ENCODE data around the gene ARHGAP26.

DNA sequence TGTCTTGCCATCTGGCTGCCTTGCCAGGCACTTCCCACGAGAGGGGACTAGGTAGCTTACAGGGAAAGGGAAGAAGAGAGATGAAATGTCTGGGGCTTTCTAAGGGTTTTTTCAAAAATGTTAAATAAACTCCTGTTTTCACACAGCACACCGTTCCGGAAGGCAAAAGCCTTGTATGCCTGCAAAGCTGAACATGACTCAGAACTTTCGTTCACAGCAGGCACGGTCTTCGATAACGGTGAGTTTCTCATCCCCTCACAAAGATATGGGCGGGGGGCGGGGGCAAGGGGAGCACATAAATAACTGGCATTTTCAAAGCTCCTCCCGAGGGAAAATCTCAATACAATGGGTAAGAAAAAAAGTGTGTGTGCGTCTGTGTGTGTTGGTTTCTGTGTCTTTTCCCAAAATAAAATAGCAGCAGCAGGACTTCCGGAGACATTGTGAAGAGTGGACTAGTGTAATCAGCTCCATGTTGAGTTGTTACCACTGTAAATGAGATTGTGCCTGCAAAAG lies 443.7 kb downstream of the ARHGAP26 start:
- TF ChIP-seq, protein P1, sequence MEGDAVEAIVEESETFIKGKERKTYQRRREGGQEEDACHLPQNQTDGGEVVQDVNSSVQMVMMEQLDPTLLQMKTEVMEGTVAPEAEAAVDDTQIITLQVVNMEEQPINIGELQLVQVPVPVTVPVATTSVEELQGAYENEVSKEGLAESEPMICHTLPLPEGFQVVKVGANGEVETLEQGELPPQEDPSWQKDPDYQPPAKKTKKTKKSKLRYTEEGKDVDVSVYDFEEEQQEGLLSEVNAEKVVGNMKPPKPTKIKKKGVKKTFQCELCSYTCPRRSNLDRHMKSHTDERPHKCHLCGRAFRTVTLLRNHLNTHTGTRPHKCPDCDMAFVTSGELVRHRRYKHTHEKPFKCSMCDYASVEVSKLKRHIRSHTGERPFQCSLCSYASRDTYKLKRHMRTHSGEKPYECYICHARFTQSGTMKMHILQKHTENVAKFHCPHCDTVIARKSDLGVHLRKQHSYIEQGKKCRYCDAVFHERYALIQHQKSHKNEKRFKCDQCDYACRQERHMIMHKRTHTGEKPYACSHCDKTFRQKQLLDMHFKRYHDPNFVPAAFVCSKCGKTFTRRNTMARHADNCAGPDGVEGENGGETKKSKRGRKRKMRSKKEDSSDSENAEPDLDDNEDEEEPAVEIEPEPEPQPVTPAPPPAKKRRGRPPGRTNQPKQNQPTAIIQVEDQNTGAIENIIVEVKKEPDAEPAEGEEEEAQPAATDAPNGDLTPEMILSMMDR (IDR thresholded peaks at IDR 0.05): no peak
- no peak for TF ChIP-seq POLR2A (IDR thresholded peaks at IDR 0.05)
